GM18520 (cell line): ENCODE data around the gene CAV3.

Experiments used
- ATAC-seq: cut with Tn5 transposase; IDR thresholded peaks from one replicate; pipeline ENCODE4 v1.9.1; 2021; ENCODE audit not compliant: unreplicated experiment

The CAV3 gene

GRCh38 chr3:8784676-8785435, 51.3 kb downstream of the CAV3 start:
- ATAC-seq, result no peak

- no peak for ATAC-seq
Observed at GRCh38 chr3:8790529-8790928, 56.9 kb downstream of the CAV3 start.

DNA sequence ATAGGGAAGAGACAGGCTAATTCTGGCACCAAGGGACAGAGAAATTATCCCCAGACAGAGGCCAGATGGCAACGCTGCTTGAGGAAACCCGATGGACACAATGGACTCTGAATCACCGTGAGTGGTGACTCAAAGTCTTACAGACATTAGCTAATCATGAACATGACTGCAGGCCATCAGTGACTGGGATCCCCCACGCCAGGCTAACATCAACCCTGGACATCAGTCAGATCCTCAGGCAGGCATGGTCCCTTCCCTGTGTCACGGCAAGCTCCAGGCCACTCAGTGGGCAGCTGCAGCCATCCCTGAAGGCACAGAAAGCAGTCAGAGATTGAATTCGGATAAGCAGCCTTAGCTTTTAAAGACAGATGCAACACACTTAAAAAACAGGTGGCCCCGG, 59.6 kb downstream of the CAV3 start:
- no peak for ATAC-seq

GRCh38 chr3:8794247-8794646, 60.6 kb downstream of the CAV3 start:
- ATAC-seq, result no peak
